Fibroblast of the aortic adventitia (primary cell): ENCODE data around the gene ADAM23. TPM values are rescaled to one million over a fixed set of nuclear protein-coding genes. Genes with fewer than 3 reads are reported as not detected.

ENCODE experiments used
- DNase-seq: peaks from one replicate; pipeline ENCODE4 v3.0.0-alpha.2; 2010; ENCODE audit warnings: low read depth
- H3K4me3 ChIP-seq: 2 replicates; pipeline ENCODE4 v1.5.1; 2011; ENCODE audit warnings: low read depth, mild to moderate bottlenecking, control low read depth, low read length, moderate library complexity
- total RNA-seq: library from RNA; depleted of rRNA; stranded (reverse); fragments of >200 nt; gene quantifications from 2 replicates; pipeline ENCODE4 v1.2.3, GENCODE V29; 2012; ENCODE audit warnings: low replicate concordance
- TF ChIP-seq, protein P1 (sequence below): IDR thresholded peaks from 2 replicates; pipeline ENCODE4 v1.5.1; 2011; ENCODE audit warnings: mild to moderate bottlenecking, low read length, control low read depth, inconsistent platforms; ENCODE audit not compliant: insufficient read depth

The ADAM23 gene
- total RNA-seq, 1 donor: 7.8 TPM

DNA sequence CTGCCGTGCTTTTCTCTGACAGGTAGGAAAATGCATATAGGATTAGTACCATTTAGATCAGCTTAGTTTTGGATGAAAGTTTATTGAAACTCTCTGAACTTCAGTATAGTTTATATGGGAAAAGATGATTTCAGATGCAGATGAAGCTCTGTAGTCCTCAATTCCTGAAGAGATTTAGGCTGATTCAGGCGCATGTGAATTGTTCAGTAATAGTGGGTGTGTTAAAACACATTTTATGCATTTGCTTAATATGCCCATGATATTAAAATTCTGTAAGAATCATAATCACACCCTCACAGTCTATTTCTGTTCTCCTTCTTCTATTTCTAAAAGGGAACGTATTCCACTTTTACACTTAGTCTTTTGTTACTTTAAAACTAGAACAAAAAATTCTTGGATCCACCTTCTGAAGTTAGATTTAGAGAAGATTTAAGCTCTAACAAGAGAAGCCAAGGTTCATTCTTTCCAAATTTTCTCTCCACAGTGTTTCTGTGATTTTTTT, 154.4 kb downstream of the ADAM23 start:
- no peak overlapping the region for H3K4me3 ChIP-seq
- DNase-seq: no peak
- TF ChIP-seq, protein P1, sequence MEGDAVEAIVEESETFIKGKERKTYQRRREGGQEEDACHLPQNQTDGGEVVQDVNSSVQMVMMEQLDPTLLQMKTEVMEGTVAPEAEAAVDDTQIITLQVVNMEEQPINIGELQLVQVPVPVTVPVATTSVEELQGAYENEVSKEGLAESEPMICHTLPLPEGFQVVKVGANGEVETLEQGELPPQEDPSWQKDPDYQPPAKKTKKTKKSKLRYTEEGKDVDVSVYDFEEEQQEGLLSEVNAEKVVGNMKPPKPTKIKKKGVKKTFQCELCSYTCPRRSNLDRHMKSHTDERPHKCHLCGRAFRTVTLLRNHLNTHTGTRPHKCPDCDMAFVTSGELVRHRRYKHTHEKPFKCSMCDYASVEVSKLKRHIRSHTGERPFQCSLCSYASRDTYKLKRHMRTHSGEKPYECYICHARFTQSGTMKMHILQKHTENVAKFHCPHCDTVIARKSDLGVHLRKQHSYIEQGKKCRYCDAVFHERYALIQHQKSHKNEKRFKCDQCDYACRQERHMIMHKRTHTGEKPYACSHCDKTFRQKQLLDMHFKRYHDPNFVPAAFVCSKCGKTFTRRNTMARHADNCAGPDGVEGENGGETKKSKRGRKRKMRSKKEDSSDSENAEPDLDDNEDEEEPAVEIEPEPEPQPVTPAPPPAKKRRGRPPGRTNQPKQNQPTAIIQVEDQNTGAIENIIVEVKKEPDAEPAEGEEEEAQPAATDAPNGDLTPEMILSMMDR: no peak

DNA sequence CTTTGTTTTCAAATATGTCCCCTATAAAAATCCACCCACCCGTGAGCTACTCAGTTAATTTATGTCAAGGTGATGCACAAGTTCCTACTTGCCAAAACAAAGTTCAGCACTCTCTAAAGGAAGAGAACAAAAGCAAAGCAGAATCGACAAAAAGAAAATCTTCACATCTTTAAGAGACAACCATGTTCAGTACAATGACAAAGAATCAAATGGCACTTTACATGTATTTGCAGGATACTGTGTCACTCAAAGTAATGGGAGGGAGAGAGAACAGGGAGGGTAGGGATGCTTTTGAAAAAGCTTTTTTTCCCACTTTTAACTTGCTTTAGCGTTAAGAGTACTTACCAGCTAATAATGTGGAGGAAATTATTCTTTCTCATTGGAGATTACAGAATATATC, 159.9 kb downstream of the ADAM23 start:
- no peak overlapping the region for H3K4me3 ChIP-seq
- TF ChIP-seq, protein P1: no peak
- no peak for DNase-seq

DNA sequence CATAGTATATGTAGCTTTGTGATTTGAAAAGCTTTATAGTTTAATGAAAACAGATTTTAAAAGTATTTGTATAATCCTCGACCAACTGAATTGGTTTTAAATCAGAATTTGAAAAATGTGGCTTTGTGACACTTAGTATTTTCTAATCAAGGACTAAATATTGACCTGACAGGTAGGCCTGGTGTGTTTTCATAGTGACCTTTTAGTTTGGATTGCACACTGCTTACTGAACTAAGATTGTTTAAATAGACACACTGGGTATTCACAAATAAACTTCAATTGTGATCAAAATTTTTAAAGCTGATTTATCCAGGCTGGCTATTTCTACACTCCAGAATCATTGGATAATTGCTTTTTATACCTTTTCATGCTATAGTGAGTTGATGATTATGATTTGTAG, 167.1 kb downstream of the ADAM23 start:
- DNase-seq: no peak
- TF ChIP-seq, protein P1: no peak
- H3K4me3 ChIP-seq: no peak overlapping the region

DNA sequence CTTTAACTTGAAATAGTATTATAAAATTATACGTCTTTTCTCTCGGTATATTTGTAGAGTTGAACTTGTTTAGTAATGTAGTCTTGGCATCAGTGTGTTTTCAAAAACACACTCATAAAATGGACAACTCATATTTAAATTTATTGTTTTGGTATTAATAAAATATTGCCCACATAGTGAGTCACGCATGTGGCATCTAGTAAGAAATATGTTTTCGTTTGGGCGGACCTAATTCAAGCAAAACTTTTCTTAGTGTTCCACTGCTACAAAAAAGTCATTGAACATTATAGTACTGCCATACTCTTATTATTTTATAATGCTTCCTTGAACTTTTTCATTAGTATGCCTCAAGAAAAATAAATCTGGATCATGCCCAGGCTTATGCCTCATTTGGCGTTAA, 167.9 kb downstream of the ADAM23 start:
- H3K4me3 ChIP-seq: no peak overlapping the region
- TF ChIP-seq, protein P1: no peak
- DNase-seq: no peak

DNA sequence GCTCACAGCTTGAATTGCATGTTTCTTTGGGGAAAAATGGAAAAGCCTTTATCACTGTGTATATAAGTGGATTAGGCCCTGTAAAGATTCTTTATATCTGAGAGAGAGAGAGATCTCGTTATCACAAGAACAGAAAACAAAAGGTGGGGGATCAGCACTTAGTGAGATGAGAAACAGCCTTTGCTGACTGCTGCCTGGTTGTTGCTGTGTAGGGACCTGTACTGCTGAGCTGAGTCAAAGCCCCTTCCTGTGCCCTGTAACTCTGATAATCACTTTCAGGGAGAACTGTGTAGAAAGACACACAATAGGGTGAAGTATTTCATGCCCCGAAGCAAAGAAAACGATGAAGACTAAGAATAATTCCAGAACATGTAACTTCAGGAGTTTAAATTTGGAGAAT, 168.4 kb downstream of the ADAM23 start:
- no peak overlapping the region for H3K4me3 ChIP-seq
- DNase-seq: no peak
- TF ChIP-seq, protein P1: no peak

DNA sequence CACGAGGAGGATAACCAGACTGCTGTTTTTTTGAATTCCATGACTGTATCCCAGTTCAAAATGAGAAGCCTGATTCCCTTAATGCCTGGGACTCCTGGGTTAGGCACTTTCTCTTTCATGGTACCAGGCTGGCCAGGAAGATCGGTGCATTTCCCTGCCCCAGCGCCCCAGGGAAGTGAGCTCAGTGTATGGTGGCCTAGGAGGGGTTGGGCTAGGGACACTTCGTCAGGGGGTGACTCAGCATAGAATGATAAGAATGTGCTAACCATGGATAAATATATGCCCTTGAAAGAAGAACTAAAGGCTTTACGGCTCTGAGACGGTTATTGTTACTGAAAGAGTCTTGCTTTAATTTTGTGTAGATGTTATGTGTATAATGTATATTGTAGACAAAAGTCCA, 171.5 kb downstream of the ADAM23 start:
- DNase-seq: no peak
- TF ChIP-seq, protein P1: no peak

GRCh38 chr2:206615417-206616089, 172.2 kb downstream of the ADAM23 start:
- no peak for DNase-seq
- no peak overlapping the region for H3K4me3 ChIP-seq
- TF ChIP-seq, protein P1: no peak

More for the DNA sequence above, 171.5 kb downstream of the ADAM23 start:
- no peak overlapping the region for H3K4me3 ChIP-seq
